GM21423 (cell line): ENCODE results near the gene ST3GAL2.
"Not testable (repeated sequence)": the region's sequence is repeated elsewhere in the genome, so short reads cannot be mapped to it uniquely, and the experiment has no call there.

Experiments
- ATAC-seq: cut with Tn5 transposase; IDR thresholded peaks from one replicate; pipeline ENCODE4 v1.9.1; 2021; ENCODE audit warnings: mild to moderate bottlenecking, moderate library complexity; ENCODE audit not compliant: unreplicated experiment

ST3GAL2 gene

GRCh38 chr16:70418274-70418992, 20.5 kb downstream of the ST3GAL2 start:
- ATAC-seq, result no peak

- ATAC-seq, result no peak
Measured at GRCh38 chr16:70417661-70418060, 21.2 kb downstream of the ST3GAL2 start.

DNA sequence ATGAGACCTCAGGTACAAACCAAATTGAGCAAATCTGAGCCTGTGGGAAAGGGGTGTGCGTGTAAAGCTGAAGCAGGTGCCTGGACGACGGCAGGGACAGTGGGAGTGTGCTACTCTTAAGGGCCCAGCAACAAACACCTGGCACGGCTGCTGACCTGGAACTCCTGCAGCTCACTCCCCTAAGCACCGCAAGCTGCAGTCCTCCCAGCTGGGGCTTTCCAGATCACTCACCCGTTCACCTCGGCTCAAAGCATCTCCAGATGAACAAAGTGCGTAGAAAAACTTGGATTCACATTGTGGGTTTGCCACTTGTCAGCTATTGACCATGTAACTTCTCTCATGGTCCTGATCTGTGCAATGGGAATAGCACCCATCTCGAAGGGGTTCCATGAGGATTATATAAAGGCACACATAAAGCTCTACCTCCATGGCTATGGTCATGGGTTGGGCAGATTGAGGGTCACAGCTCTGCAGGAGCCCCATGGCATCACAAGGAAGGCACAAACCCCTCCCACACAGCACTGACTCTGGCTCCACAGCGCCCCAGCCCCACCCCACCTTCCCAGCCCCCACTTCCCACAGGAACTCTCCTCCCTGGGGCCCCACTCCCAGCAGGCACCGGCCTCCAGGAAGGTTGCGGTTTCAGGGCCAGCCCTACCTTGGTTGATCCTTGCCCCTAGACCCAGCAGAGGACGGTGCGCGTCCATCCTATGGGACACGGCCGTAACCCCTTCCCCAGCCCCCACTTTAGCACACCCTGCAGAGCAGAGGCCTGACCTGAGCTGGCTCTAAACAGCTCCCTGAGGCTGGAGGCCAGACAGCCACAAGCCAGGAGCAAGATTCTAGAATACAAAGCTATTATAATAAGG, 21.9 kb downstream of the ST3GAL2 start:
- ATAC-seq, result peak; percentile 83

DNA sequence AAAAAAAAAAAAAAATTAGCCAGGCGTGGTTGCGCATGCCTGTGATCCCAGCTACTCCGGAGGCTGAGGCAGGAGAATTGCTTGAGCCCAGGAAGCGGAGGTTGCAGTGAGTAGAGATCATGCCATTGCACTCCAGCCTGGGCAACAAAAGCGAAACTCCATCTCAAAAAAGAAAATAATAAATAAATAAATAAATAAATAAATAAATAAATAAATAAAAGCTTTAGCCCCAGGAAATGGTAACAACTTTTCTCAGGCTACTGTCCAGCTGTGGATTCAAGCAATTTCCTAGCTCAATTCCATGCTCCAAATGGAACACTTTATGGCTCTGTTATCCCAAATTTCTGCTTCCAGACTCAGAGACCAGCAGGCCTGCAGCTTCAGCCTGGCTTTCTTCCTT, 25.3 kb downstream of the ST3GAL2 start:
- not testable (repeated sequence) for ATAC-seq

DNA sequence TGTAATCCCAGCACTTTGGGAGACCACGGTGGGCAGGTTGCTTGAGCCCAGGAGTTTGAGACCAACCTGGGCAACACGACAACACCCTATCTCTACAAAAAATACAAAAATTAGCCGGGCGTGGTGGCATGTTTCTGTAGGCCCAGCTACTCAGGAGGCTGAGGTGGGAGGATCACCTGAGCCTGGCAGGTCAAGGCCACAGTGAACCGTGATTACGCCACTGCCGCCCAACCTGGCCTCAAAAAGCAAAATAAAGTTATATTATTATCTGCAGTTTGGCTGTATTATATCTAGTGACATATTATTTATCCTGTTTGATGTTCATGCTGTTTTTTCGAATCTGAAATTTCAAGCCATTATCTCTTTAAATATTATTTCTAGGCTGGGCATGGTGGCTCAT, 26.5 kb downstream of the ST3GAL2 start:
- ATAC-seq, result no peak

- no peak for ATAC-seq
Measured at GRCh38 chr16:70410734-70411133, 28.2 kb downstream of the ST3GAL2 start.

DNA sequence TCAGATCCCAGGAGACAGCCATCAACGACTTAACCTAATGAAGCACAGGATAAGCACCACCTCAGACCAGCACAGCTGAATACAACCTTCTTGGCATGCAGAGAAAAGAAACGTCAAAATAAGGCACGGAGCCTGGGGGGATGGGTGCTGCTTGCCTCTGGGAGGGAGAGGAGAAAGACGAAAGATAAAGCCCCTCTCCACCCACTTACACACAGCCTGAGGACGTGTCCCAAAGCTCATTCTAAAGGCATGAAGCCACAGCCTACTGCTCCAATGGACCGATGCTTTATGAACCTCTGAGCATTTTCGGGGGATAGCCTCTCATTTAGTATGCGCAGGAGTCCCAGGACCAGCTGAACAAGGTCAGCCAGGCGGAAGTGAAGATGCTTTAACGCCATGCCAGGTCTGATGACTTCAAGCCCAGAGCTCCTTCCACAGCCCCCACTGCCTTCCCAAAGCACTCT, 31.1 kb downstream of the ST3GAL2 start:
- ATAC-seq, result no peak

DNA sequence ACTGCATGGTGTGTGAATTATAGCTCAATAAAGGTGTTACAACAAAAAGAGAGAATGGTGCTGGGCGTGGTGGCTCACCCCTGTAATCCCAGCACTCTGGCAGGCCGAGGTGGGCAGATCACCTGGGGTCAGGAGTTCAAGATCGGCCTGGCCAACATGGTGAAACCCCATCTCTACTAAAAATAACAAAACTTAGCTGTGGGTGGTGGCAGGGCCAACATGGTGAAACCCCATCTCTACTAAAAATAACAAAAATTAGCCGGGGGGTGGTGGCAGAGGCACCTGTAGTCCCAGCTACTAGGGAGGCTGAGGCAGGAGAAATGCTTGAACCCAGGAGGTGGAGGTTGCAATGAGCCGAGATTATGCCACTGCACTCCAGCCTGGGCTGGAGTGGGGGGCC, 32.8 kb downstream of the ST3GAL2 start:
- ATAC-seq, result not testable (repeated sequence)

DNA sequence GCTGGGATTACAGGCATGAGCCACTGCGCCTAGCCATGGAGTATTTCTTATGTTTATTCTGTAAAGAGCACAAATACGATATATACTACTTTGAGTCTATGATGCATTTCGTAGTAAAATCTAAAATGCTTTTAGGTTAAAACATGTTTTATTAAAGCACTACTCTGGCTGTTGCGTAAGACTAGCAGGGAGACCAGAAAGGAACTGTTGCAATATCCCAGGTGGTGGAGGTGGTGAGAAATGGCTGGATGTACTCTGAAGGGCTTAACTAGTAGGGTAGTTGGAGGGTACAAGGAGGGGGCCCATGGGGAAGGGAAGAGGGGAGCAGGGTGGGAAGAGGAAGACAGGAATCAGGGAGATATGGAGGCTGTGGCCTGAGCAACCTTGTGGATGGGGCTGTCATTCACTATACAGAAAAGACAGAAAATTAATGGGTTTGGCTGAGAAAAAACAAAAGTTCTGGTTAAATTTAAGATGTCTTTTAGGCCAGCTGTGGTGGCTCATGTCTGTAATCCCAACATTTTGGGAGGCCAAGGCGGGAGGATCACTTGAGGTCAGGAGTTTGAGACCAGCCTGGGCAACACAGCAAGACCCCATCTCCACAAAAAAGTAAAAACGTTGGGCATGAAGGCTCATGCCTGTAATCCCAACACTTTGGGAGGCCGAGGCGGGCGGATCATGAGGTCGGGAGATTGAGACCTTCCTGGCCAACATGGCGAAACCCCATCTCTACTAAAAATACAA, 35.8 kb downstream of the ST3GAL2 start:
- ATAC-seq, result no peak

- no peak for ATAC-seq
Measured at GRCh38 chr16:70399951-70400350, 38.9 kb downstream of the ST3GAL2 start.

DNA sequence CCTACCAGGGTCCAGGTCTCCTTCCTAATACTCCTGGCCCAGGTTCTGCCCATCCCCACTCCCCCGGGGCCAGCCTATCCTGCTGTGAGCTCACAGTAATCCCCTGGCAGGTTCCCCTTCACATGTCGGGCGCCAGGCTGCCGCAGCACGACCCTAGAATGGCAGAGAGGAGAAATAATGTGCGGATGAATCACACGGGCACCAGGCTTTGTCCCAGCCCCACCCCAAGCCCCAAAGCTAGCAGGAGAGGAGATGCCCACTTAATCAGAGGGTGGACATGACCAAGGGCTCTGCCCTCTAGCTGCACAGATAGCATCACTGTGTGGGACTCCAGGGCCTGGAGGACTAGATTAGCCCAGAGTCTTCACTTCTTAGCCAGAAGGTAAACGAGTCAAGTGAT, 39.5 kb downstream of the ST3GAL2 start:
- ATAC-seq, result no peak

DNA sequence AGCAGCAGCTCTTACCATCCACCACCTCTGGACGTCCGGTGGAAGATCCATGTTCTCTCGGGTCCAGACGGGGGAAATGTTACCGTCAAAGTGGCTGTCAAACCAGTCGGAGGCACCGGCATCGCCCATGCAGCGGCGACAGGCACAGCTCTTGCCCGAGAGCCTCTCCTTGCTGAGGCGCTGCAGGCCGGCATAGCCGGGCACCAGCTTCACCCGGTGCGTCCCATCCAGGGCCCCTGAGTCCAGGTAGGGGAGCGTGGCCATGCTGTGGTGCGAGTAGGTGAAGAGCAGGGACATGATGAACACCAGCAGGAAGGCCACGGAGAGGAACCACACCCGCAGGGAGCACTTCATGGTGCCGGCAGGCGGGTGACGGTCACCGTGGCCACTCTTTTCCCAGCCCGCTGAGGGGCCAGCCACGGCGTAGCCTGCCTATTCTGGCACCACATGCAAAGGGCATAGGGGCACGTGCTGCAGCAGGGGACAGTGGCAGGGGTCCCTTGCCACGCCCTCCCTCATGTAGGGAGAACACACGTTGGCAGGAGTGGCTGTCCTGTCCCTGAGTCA, 40.6 kb downstream of the ST3GAL2 start:
- no peak for ATAC-seq

GRCh38 chr16:70396246-70396904, 42.5 kb downstream of the ST3GAL2 start:
- no peak for ATAC-seq

DNA sequence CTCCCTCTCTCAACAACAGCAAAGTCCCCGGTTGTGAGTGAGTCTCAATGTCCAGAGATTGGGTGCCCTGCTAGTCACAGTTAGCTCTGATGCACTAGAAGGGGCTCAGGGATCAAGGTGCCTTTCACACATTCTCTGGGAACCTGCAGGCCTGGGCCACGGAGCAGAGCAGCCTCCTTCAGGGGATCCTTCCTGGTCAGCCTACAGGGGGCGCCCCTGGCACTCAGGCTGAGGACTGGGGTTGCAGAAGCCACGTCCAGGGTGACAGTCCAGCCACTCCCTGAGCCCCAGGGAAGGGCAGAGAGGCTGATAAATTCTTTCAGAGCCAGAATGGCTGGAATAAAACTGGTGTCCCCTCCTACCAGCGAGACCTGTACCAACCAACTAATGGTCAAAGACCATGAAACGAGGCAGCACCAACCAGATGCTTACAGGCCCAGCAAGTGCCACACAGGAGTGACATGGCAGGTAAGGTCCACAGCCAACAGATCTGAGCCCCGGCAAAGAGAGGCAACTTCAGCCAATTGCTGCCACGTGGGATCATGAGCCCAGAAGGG, 43.5 kb downstream of the ST3GAL2 start:
- no peak for ATAC-seq

DNA sequence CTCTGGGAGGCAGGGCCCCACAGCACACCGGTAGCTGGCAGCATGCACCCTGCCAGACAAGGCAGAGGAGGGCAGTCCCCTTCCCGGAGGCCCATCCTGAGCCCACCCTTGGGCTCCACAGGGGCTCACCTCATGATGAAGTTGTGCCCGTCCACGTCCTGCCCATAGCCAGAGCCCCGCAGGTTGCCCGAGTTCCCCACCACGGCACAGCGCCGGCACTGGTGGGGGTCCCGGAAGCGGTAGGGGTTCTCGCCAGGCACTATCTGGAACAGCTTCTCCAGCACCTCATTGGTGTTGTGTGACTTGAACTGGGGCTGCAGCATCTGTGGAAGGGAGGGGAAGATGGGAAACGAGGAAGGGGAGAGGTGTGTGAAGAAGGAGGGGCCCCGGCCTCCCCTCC, 44.0 kb downstream of the ST3GAL2 start:
- no peak for ATAC-seq

GRCh38 chr16:70393662-70394061, 45.2 kb downstream of the ST3GAL2 start:
- no peak for ATAC-seq

- ATAC-seq, result no peak
Measured at GRCh38 chr16:70392606-70393005, 46.3 kb downstream of the ST3GAL2 start.

GRCh38 chr16:70391881-70392481, 46.9 kb downstream of the ST3GAL2 start:
- ATAC-seq, result no peak

DNA sequence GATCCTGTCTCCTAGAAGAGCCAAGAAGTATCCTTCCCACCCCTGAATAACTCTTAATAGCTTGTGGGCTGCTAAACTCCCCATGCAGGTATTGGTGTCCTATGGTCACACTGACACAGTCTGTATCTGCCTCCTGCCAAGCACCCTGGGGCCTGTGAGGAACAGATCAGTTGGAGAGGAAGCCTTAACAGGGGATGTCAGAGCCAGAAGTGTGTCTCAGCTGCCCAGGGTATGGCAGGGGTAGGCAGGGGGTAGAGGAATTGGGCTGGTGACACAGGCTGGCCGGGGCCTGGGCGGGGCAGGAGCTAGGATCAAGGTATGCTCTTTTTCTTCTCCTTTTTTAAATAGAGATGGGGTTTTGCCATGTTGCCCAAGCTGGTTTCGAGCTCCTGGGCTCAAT, 47.5 kb downstream of the ST3GAL2 start:
- ATAC-seq, result no peak

GRCh38 chr16:70390774-70391173, 48.1 kb downstream of the ST3GAL2 start:
- ATAC-seq, result no peak
